ENCODE data around the gene FAM241B. TPM values are rescaled to one million over a fixed set of nuclear protein-coding genes. Genes with fewer than 3 reads are reported as not detected.

FAM241B gene
- total RNA-seq, 4 donors from 2014 or later, result 0.44 to 5.7 (median 2.4) TPM

GRCh38 chr10:69650589-69651261 lies 20.7 kb downstream of the FAM241B start:
- Histone ChIP-seq H3K9me3 (no peaks in the 10 kb centered on the region), H3K4me3 (no peak overlapping the region), H3K36me3 (no peaks in the 10 kb centered on the region), H3K27me3 (no peaks in the 10 kb centered on the region), H3K27ac (no peak overlapping the region), H3K4me1 (no peaks in the 10 kb centered on the region)
- DNase-seq (ENCODE audit: low spot score in 2 of 2), result no peak
- TF ChIP-seq, protein P1, sequence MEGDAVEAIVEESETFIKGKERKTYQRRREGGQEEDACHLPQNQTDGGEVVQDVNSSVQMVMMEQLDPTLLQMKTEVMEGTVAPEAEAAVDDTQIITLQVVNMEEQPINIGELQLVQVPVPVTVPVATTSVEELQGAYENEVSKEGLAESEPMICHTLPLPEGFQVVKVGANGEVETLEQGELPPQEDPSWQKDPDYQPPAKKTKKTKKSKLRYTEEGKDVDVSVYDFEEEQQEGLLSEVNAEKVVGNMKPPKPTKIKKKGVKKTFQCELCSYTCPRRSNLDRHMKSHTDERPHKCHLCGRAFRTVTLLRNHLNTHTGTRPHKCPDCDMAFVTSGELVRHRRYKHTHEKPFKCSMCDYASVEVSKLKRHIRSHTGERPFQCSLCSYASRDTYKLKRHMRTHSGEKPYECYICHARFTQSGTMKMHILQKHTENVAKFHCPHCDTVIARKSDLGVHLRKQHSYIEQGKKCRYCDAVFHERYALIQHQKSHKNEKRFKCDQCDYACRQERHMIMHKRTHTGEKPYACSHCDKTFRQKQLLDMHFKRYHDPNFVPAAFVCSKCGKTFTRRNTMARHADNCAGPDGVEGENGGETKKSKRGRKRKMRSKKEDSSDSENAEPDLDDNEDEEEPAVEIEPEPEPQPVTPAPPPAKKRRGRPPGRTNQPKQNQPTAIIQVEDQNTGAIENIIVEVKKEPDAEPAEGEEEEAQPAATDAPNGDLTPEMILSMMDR (IDR thresholded peaks at IDR 0.05), result no peak
- TF ChIP-seq EP300 (IDR thresholded peaks at IDR 0.05) (no peak), POLR2A (IDR thresholded peaks at IDR 0.05) (no peak)
- 60 to 66% methylated on average over 13 of the region's 13 CpGs for WGBS, 2 donors

DNA sequence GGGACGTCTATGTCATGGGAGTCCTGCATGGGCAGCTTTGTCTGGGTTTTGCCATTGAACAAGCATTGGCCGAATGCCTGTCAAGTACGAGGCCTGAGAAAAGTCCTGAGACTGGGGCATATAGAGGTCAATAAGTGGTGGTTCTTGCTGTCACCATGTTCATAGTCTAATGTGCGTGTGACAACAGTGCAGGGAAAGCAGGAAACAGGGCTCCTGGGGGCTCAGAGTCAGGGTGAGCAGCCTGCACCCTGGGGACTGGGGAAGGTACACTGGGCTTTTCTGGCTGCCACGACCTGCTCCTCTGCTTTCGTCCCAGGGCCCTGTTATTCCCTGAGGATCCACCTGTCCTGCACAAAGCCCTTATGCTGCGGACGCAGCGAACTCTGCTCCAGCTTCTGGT lies 21.3 kb downstream of the FAM241B start:
- Histone ChIP-seq H3K36me3 (no peaks in the 10 kb centered on the region), H3K4me3 (no peak overlapping the region), H3K27ac (no peak overlapping the region), H3K4me1 (peaks cover 0 to 5% (median 0%) of the 10 kb centered on the region in 4 donors), H3K27me3 (peaks cover 0 to 4% of the 10 kb centered on the region in 2 donors), H3K9me3 (no peaks in the 10 kb centered on the region)
- DNase-seq (ENCODE audit: low spot score in 2 of 2), result no peak
- 75 to 76% methylated on average over 9 of the region's 9 CpGs for WGBS, 2 donors
- TF ChIP-seq POLR2A (IDR thresholded peaks at IDR 0.05), result no peak
- TF ChIP-seq, protein P1 (IDR thresholded peaks at IDR 0.05), result no peak

- no peak overlapping the region for H3K4me3 ChIP-seq
- TF ChIP-seq, protein P1 (IDR thresholded peaks at IDR 0.05), result no peak
- TF ChIP-seq POLR2A (IDR thresholded peaks at IDR 0.05) (no peak), EP300 (IDR thresholded peaks at IDR 0.05) (no peak)
- no peak for DNase-seq (ENCODE audit: low spot score in 2 of 2)
- H3K27me3 ChIP-seq, result peaks cover 0 to 6% of the 10 kb centered on the region in 2 donors
- whole genome bisulfite sequencing, 2 donors, result 82 to 93% methylated on average over 10 to 13 of the region's 14 CpGs
- no peaks in the 10 kb centered on the region for H3K36me3 ChIP-seq
- no peaks in the 10 kb centered on the region for H3K9me3 ChIP-seq
- peaks cover 0 to 10% (median 0%) of the 10 kb centered on the region in 4 donors for H3K4me1 ChIP-seq
- no peak overlapping the region for H3K27ac ChIP-seq
Observed at GRCh38 chr10:69652111-69652856, 22.2 kb downstream of the FAM241B start.

DNA sequence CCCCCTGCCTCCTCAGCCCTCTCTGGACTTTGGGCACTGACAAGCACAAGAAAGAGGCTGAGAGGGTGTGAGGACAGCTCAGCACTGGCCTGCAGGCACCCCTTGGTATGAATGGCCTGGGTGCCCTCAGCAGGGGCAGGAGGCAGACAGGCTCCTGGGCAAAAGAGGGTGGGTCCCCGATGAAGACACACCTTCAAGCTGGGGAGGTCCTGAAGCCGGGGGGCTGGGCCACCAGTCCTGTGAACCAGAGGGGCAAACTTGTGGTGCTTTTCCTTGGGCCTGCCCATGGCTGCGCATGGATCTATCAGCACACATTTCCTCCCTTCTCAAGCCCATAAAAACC lies 22.8 kb downstream of the FAM241B start:
- Histone ChIP-seq H3K9me3 (no peaks in the 10 kb centered on the region), H3K4me3 (no peak overlapping the region), H3K27me3 (peaks cover 0 to 11% of the 10 kb centered on the region in 2 donors), H3K4me1 (peaks cover 0 to 10% (median 0%) of the 10 kb centered on the region in 4 donors), H3K36me3 (no peaks in the 10 kb centered on the region), H3K27ac (no peak overlapping the region)
- DNase-seq (ENCODE audit: low spot score in 2 of 2), result no peak
- TF ChIP-seq, protein P1 (IDR thresholded peaks at IDR 0.05), result no peak
- TF ChIP-seq POLR2A (IDR thresholded peaks at IDR 0.05) (no peak), EP300 (IDR thresholded peaks at IDR 0.05) (no peak)
- 83 to 91% methylated on average over 3 of the region's 3 CpGs for WGBS, 2 donors

DNA sequence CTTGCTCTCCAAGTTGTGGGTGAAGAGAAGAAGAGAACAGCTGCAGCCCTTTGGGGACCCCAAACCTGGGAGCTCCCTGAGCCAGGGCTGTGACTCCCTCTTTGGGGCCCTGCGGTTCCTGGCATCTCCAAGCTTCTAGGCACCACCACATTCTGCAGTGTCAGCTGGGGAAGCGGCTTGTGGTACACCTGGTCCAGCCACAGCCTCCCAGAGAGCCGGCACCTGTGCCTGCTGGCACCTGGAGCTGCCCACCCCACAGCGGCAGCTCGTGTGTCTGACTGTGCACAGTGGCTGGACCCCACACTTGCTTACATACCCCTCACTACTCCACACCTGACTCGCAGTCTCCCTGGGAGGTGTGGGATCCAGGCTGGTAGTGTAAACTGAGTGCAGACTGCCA lies 23.5 kb downstream of the FAM241B start:
- H3K9me3 ChIP-seq, result no peaks in the 10 kb centered on the region
- no peak overlapping the region for H3K27ac ChIP-seq
- peaks cover 0 to 18% of the 10 kb centered on the region in 2 donors for H3K27me3 ChIP-seq
- TF ChIP-seq, protein P1 (IDR thresholded peaks at IDR 0.05), result no peak
- TF ChIP-seq EP300 (IDR thresholded peaks at IDR 0.05), result no peak
- TF ChIP-seq POLR2A (IDR thresholded peaks at IDR 0.05), result no peak
- no peak for DNase-seq (ENCODE audit: low spot score in 2 of 2)
- WGBS, 2 donors, result 89 to 93% methylated on average over 6 of the region's 6 CpGs
- H3K36me3 ChIP-seq, result no peaks in the 10 kb centered on the region
- H3K4me1 ChIP-seq, result peaks cover 0 to 10% (median 0%) of the 10 kb centered on the region in 4 donors
- no peak overlapping the region for H3K4me3 ChIP-seq
